ENCODE data around the gene MAP2K6. TPM values are rescaled to one million over a fixed set of nuclear protein-coding genes. Genes with fewer than 3 reads are reported as not detected.

Gene MAP2K6
- total RNA-seq, 2 experiments from 2014 or later, result 10.3 to 27.6 TPM

GRCh38 chr17:69448431-69449102, 34.1 kb downstream of the MAP2K6 start:
- Histone ChIP-seq H3K27ac (ENCODE audit: low read depth, low read length, poor library complexity, severe bottlenecking) (no peak overlapping the region), H3K79me2 (ENCODE audit: insufficient read depth, low read depth, low read length) (no peaks in the 10 kb centered on the region), H3K36me3 (ENCODE audit: insufficient read depth, low read length) (no peaks in the 10 kb centered on the region), H4K20me1 (ENCODE audit: insufficient read depth, low read length) (no peaks in the 10 kb centered on the region), H3K4me3 (ENCODE audit: low read depth, low read length, poor library complexity, severe bottlenecking) (no peak overlapping the region), H3K4me1 (ENCODE audit: insufficient read depth, low read length, poor library complexity, severe bottlenecking) (peaks cover 17% of the 10 kb centered on the region), H3K9me3 (ENCODE audit: low read length) (no peaks in the 10 kb centered on the region), H3K9me2 (ENCODE audit: insufficient read depth, low read length) (no peaks in the 10 kb centered on the region), H2AFZ (ENCODE audit: low read length) (no peak overlapping the region), H3K4me2 (ENCODE audit: low read length) (no peak overlapping the region)
- POLR2A ChIA-PET, result no interaction called here
- no peak for DNase-seq (ENCODE audit: low spot score)
- CTCF ChIA-PET (ENCODE audit: unreplicated experiment), result no interaction called here
- intact Hi-C loops (cut with micrococcal nuclease; ENCODE audit: unreplicated experiment), result no loop called here
- BruUV-seq (replicated peaks), result no TSS peak
- TF ChIP-seq, protein P1, sequence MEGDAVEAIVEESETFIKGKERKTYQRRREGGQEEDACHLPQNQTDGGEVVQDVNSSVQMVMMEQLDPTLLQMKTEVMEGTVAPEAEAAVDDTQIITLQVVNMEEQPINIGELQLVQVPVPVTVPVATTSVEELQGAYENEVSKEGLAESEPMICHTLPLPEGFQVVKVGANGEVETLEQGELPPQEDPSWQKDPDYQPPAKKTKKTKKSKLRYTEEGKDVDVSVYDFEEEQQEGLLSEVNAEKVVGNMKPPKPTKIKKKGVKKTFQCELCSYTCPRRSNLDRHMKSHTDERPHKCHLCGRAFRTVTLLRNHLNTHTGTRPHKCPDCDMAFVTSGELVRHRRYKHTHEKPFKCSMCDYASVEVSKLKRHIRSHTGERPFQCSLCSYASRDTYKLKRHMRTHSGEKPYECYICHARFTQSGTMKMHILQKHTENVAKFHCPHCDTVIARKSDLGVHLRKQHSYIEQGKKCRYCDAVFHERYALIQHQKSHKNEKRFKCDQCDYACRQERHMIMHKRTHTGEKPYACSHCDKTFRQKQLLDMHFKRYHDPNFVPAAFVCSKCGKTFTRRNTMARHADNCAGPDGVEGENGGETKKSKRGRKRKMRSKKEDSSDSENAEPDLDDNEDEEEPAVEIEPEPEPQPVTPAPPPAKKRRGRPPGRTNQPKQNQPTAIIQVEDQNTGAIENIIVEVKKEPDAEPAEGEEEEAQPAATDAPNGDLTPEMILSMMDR (conservative IDR thresholded peaks at IDR 0.05; ENCODE audit: low read length), result no peak
- no peak for TF ChIP-seq EZH2phosphoT487 (IDR thresholded peaks at IDR 0.05; ENCODE audit: borderline replicate concordance, low read depth, low read length)

DNA sequence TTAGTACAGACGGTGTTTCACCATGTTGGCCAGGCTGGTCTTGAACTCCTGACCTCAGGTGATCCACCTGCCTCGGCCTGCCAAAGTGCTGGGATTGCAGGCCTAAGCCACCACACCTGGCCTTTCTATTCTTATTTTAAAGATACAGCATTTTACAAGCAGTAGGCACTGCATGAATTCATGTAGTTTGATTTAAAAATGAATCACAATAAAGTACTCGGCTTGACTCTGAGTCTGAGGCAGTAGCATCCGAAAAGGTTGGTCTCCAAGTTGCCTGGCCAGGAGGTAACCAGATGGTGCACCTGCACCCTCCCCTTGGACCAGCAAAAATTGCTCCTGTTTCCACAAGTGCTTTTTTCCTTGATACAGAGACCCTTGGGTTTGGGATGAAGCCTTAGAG, 35.6 kb downstream of the MAP2K6 start:
- POLR2A ChIA-PET, result no interaction called here
- H3K9me3 ChIP-seq (ENCODE audit: low read length), result no peaks in the 10 kb centered on the region
- no peak overlapping the region for H2AFZ ChIP-seq (ENCODE audit: low read length)
- CTCF ChIA-PET (ENCODE audit: unreplicated experiment), result no interaction called here
- intact Hi-C loops (cut with micrococcal nuclease; ENCODE audit: unreplicated experiment), result no loop called here
- no peak overlapping the region for H3K4me2 ChIP-seq (ENCODE audit: low read length)
- no peak for TF ChIP-seq EZH2phosphoT487 (IDR thresholded peaks at IDR 0.05; ENCODE audit: borderline replicate concordance, low read depth, low read length)
- TF ChIP-seq, protein P1 (conservative IDR thresholded peaks at IDR 0.05; ENCODE audit: low read length), result no peak
- H3K9me2 ChIP-seq (ENCODE audit: insufficient read depth, low read length), result no peaks in the 10 kb centered on the region
- no TSS peak for BruUV-seq (replicated peaks)
- H3K79me2 ChIP-seq (ENCODE audit: insufficient read depth, low read depth, low read length), result no peaks in the 10 kb centered on the region
- H3K36me3 ChIP-seq (ENCODE audit: insufficient read depth, low read length), result no peaks in the 10 kb centered on the region
- no peak overlapping the region for H3K4me3 ChIP-seq (ENCODE audit: low read depth, low read length, poor library complexity, severe bottlenecking)
- peaks cover 17% of the 10 kb centered on the region for H3K4me1 ChIP-seq (ENCODE audit: insufficient read depth, low read length, poor library complexity, severe bottlenecking)
- no peak overlapping the region for H3K27ac ChIP-seq (ENCODE audit: low read depth, low read length, poor library complexity, severe bottlenecking)
- no peaks in the 10 kb centered on the region for H4K20me1 ChIP-seq (ENCODE audit: insufficient read depth, low read length)
- no peak for DNase-seq (ENCODE audit: low spot score)

DNA sequence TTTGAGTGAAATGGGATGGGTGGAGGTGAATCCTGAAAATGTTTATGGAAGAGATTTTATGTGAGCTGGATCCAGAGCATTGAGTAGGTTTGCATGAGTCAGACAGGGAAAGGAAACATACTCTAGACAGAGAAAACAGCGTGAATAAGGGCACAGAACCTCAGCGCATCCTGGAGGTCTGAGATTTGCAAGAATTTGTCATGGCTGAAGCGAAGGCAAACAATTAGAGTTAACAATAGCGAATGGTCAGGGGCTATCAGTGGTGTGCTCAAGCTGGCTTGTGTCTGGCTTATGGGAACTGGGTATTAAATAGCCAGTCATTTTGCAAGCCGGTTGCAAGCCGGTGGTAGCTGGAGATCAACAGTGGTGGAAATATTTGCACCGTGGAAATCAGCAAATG, 36.4 kb downstream of the MAP2K6 start:
- Histone ChIP-seq H3K4me2 (ENCODE audit: low read length) (peak overlapping the region; percentile 39), H3K4me1 (ENCODE audit: insufficient read depth, low read length, poor library complexity, severe bottlenecking) (peaks cover 17% of the 10 kb centered on the region), H3K27ac (ENCODE audit: low read depth, low read length, poor library complexity, severe bottlenecking) (no peak overlapping the region), H3K9me2 (ENCODE audit: insufficient read depth, low read length) (no peaks in the 10 kb centered on the region), H3K36me3 (ENCODE audit: insufficient read depth, low read length) (no peaks in the 10 kb centered on the region), H4K20me1 (ENCODE audit: insufficient read depth, low read length) (no peaks in the 10 kb centered on the region), H3K4me3 (ENCODE audit: low read depth, low read length, poor library complexity, severe bottlenecking) (no peak overlapping the region), H3K9me3 (ENCODE audit: low read length) (no peaks in the 10 kb centered on the region), H2AFZ (ENCODE audit: low read length) (no peak overlapping the region), H3K79me2 (ENCODE audit: insufficient read depth, low read depth, low read length) (no peaks in the 10 kb centered on the region)
- DNase-seq (ENCODE audit: low spot score), result no peak
- no TSS peak for BruUV-seq (replicated peaks)
- TF ChIP-seq EZH2phosphoT487 (IDR thresholded peaks at IDR 0.05; ENCODE audit: borderline replicate concordance, low read depth, low read length), result no peak
- CTCF ChIA-PET (ENCODE audit: unreplicated experiment), result no interaction called here
- POLR2A ChIA-PET, result interaction anchor here (0.5 to 1.8 kb wide), 4 partner anchors 12 to 168 kb away, joined by 3 to 7 read pairs (median 4); no protein-coding TSS in a partner anchor
- intact Hi-C loops (cut with micrococcal nuclease; ENCODE audit: unreplicated experiment), result no loop called here

All from OCI-LY7 (cell line).